ENCODE data around the gene GSTA4.

- TF ChIP-seq CTCF (IDR thresholded peaks at IDR 0.05; ENCODE audit: insufficient read depth, low read depth, low read length) (no peak), EZH2 (IDR thresholded peaks at IDR 0.05; ENCODE audit: insufficient read depth, low read length) (no peak)
These were observed 23.4 kb upstream of the GSTA4 start for GRCh38 chr6:53018446-53018845.

All from astrocyte (in vitro differentiated cells and primary cell).